Colonic mucosa (tissue), 4 donors: ENCODE results near the gene LIN7A. TPM values are rescaled to one million over a fixed set of nuclear protein-coding genes. Genes with fewer than 3 reads are reported as not detected.

Experiments
- DNase-seq: peaks from one replicate; pipeline ENCODE4 v3.0.0-alpha.2; 2020
- H3K27ac ChIP-seq: fragments of 200-600 bp; one replicate; pipeline ENCODE4 v1.8.0; 2021
- H3K27me3 ChIP-seq: fragments of 200-600 bp; one replicate; pipeline ENCODE4 v1.8.0; 2021
- H3K36me3 ChIP-seq: fragments of 200-600 bp; one replicate; pipeline ENCODE4 v1.8.0; 2021
- H3K4me1 ChIP-seq: fragments of 200-600 bp; one replicate; pipeline ENCODE4 v1.8.0; 2021; ENCODE audit warnings: mild to moderate bottlenecking
- H3K4me3 ChIP-seq: fragments of 200-600 bp; one replicate; pipeline ENCODE4 v1.8.0; 2021
- H3K9ac ChIP-seq, 2 donors: one replicate each; pipeline ENCODE4 v1.7.0; 2013; ENCODE audit warnings: control low read depth in 2 of 2, low read depth in 2 of 2, low read length in 2 of 2
- H3K9me3 ChIP-seq: fragments of 200-600 bp; one replicate; pipeline ENCODE4 v1.8.0; 2021
- CTCF ChIP-seq: fragments of 200-600 bp; IDR thresholded peaks from one replicate; pipeline ENCODE4 v1.8.0; 2022; ENCODE audit warnings: antibody characterized with exemption, mild to moderate bottlenecking
- intact Hi-C: fragments of 100-400 bp; cut with DNase I; formaldehyde crosslinking; loops from one replicate; pipeline ENCODE4 v1.14.1; 2022
- total RNA-seq, 2 donors: library from RNA; stranded (reverse); fragmentation: NEBNext Ultra II Directional in 1 of 2; extraction: Animal tissue kit (Norgen Biotek cat#: 25700) in 1 of 2; gene quantifications; one replicate each; pipeline ENCODE4 v1.2.1, GENCODE V29; 2021
- donor health status: healthy.
- donor health status: DM: no; HTN: no; CAD: no.
- donor health status: DM: no; HTN: no; CAD: no.

The LIN7A gene
- total RNA-seq, 2 donors from 2014 or later, result 0.17 to 1.8 TPM

- Histone ChIP-seq H3K36me3 (no peaks in the 10 kb centered on the region), H3K4me3 (no peak overlapping the region), H3K27ac (no peak overlapping the region), H3K9ac (no peak overlapping the region), H3K9me3 (peaks cover 3% of the 10 kb centered on the region), H3K27me3 (no peaks in the 10 kb centered on the region), H3K4me1 (no peaks in the 10 kb centered on the region)
- no peak for DNase-seq
- intact Hi-C loops, result no loop called here
- TF ChIP-seq CTCF, result no peak
Measured at GRCh38 chr12:80909370-80909769, 28.4 kb downstream of the LIN7A start.

- no peak overlapping the region for H3K27ac ChIP-seq
- H3K36me3 ChIP-seq, result no peaks in the 10 kb centered on the region
- TF ChIP-seq CTCF, result no peak
- H3K27me3 ChIP-seq, result no peaks in the 10 kb centered on the region
- no peak overlapping the region for H3K9ac ChIP-seq
- H3K4me3 ChIP-seq, result no peak overlapping the region
- peaks cover 3% of the 10 kb centered on the region for H3K9me3 ChIP-seq
- no peaks in the 10 kb centered on the region for H3K4me1 ChIP-seq
- no peak for DNase-seq
- intact Hi-C loops, result no loop called here
Measured at GRCh38 chr12:80902711-80903110, 35.0 kb downstream of the LIN7A start.

- Histone ChIP-seq H3K4me1 (no peaks in the 10 kb centered on the region), H3K9ac (no peak overlapping the region), H3K9me3 (peaks cover 3% of the 10 kb centered on the region), H3K36me3 (no peaks in the 10 kb centered on the region), H3K4me3 (no peak overlapping the region), H3K27ac (no peak overlapping the region), H3K27me3 (no peaks in the 10 kb centered on the region)
- TF ChIP-seq CTCF, result no peak
- DNase-seq, result no peak
- intact Hi-C loops, result no loop called here
Measured at GRCh38 chr12:80901661-80902060, 36.1 kb downstream of the LIN7A start.

- H3K27me3 ChIP-seq, result no peaks in the 10 kb centered on the region
- no peak for TF ChIP-seq CTCF
- no peak for DNase-seq
- no peaks in the 10 kb centered on the region for H3K36me3 ChIP-seq
- no peak overlapping the region for H3K4me3 ChIP-seq
- H3K27ac ChIP-seq, result no peak overlapping the region
- H3K4me1 ChIP-seq, result no peaks in the 10 kb centered on the region
- no peak overlapping the region for H3K9ac ChIP-seq
- intact Hi-C loops, result no loop called here
- no peaks in the 10 kb centered on the region for H3K9me3 ChIP-seq
Measured at GRCh38 chr12:80895240-80895639, 42.5 kb downstream of the LIN7A start.

- intact Hi-C loops, result no loop called here
- Histone ChIP-seq H3K4me1 (no peaks in the 10 kb centered on the region), H3K27me3 (no peaks in the 10 kb centered on the region), H3K4me3 (no peak overlapping the region), H3K27ac (no peak overlapping the region), H3K9me3 (no peaks in the 10 kb centered on the region), H3K9ac (no peak overlapping the region), H3K36me3 (no peaks in the 10 kb centered on the region)
- TF ChIP-seq CTCF, result no peak
- DNase-seq, result no peak
Measured at GRCh38 chr12:80894179-80894578, 43.6 kb downstream of the LIN7A start.
